ENCODE data around the gene MAGEB5. TPM values are rescaled to one million over a fixed set of nuclear protein-coding genes. Genes with fewer than 3 reads are reported as not detected.
"Not testable (repeated sequence)": the region's sequence is repeated elsewhere in the genome, so short reads cannot be mapped to it uniquely, and the experiment has no call there.

Gene MAGEB5
- total and polyA plus RNA-seq, 2 donors (not counting 3 experiments of a cell fraction or from before 2014, with no cell fraction given) = not detected

GRCh38 chrX:26203561-26203960 is 12.4 kb upstream of the MAGEB5 start:
- no peaks in the 10 kb centered on the region for H3K9me1 ChIP-seq (replicated peaks; ENCODE audit: control insufficient read depth, extremely low read depth, insufficient read depth, low read length)
- FAIRE-seq (peak; percentile 78), DNase-seq (ENCODE audit: low read depth, low spot score) (peak; percentile 53)
- H3K27ac ChIP-seq (ENCODE audit: insufficient read depth, low read depth, low read length) = no peak overlapping the region
- H3K4me3 ChIP-seq (replicated peaks in 1 of 3; ENCODE audit: insufficient read depth in 1 of 3, low read depth in 1 of 3, low read length in 3 of 3) = no peak overlapping the region
- H3K9ac ChIP-seq (replicated peaks; ENCODE audit: extremely low read depth, insufficient read depth, low read length) = no peak overlapping the region
- peaks cover 12% of the 10 kb centered on the region for H3K4me1 ChIP-seq (ENCODE audit: control insufficient read depth, extremely low read depth, insufficient read depth, low read length)
- no peaks in the 10 kb centered on the region for H3K36me3 ChIP-seq (ENCODE audit: control insufficient read depth in 2 of 2, extremely low read depth in 1 of 2, insufficient read depth in 2 of 2, low read length in 2 of 2)
- H4K20me1 ChIP-seq (replicated peaks; ENCODE audit: control insufficient read depth, extremely low read depth, insufficient read depth, low read length) = no peaks in the 10 kb centered on the region
- no TSS peak for BruUV-seq (replicated peaks)
- ChIA-PET CTCF (interaction anchor here (1.1 kb wide), 1 partner anchor 346 kb away, joined by 4 read pairs; no protein-coding TSS in a partner anchor), POLR2A (no interaction called here)
- dilution Hi-C loops (cut with MboI; ENCODE audit: extremely low pct_ligation_motif_present, low sequenced_read_pairs) = no loop called here
- H3K79me2 ChIP-seq (ENCODE audit: control insufficient read depth, insufficient read depth, low read length) = no peaks in the 10 kb centered on the region
- H3K9me3 ChIP-seq (replicated peaks; ENCODE audit: control insufficient read depth, insufficient read depth, low read length) = no peaks in the 10 kb centered on the region
- H3K4me2 ChIP-seq (ENCODE audit: insufficient read depth, low read length) = peak overlapping the region; percentile 47
- no peak overlapping the region for H2AFZ ChIP-seq (ENCODE audit: low read depth, low read length)
- H3K27me3 ChIP-seq (ENCODE audit: control insufficient read depth in 2 of 2, insufficient read depth in 2 of 2, low read length in 2 of 2) = no peaks in the 10 kb centered on the region
- TF ChIP-seq MYC (IDR thresholded peaks at IDR 0.05; ENCODE audit: low read depth, low read length) (no peak), JUN (IDR thresholded peaks at IDR 0.05; ENCODE audit: borderline replicate concordance, insufficient read depth, insufficient read length, low read depth) (peak; percentile 10), FOS (IDR thresholded peaks at IDR 0.05; ENCODE audit: borderline replicate concordance, insufficient read depth, low read length) (peak; percentile 29), EZH2 (IDR thresholded peaks at IDR 0.05; ENCODE audit: borderline replicate concordance, low read depth, low read length, severe bottlenecking) (no peak)
- intact Hi-C loops (cut with micrococcal nuclease) = loop anchor here (5.0 kb wide), 1 partner anchor 59 kb away; no protein-coding TSS in a partner anchor

GRCh38 chrX:26204717-26205116 is 11.3 kb upstream of the MAGEB5 start:
- H2AFZ ChIP-seq (ENCODE audit: low read depth, low read length); BruUV-seq (replicated peaks); CTCF ChIA-PET; FAIRE-seq; H3K9me1 ChIP-seq (replicated peaks; ENCODE audit: control insufficient read depth, extremely low read depth, insufficient read depth, low read length); DNase-seq (ENCODE audit: low read depth, low spot score); H3K4me3 ChIP-seq (replicated peaks in 1 of 3; ENCODE audit: insufficient read depth in 1 of 3, low read depth in 1 of 3, low read length in 3 of 3); H3K27me3 ChIP-seq (ENCODE audit: control insufficient read depth in 2 of 2, insufficient read depth in 2 of 2, low read length in 2 of 2); POLR2A ChIA-PET; dilution Hi-C loops (cut with MboI; ENCODE audit: extremely low pct_ligation_motif_present, low sequenced_read_pairs); H3K9me3 ChIP-seq (replicated peaks; ENCODE audit: control insufficient read depth, insufficient read depth, low read length); H3K9ac ChIP-seq (replicated peaks; ENCODE audit: extremely low read depth, insufficient read depth, low read length); H3K79me2 ChIP-seq (ENCODE audit: control insufficient read depth, insufficient read depth, low read length); H3K36me3 ChIP-seq (ENCODE audit: control insufficient read depth in 2 of 2, extremely low read depth in 1 of 2, insufficient read depth in 2 of 2, low read length in 2 of 2); H3K4me2 ChIP-seq (ENCODE audit: insufficient read depth, low read length); H3K27ac ChIP-seq (ENCODE audit: insufficient read depth, low read depth, low read length); H4K20me1 ChIP-seq (replicated peaks; ENCODE audit: control insufficient read depth, extremely low read depth, insufficient read depth, low read length): not testable (repeated sequence)
- intact Hi-C loops (cut with micrococcal nuclease) = loop anchor here (5.0 kb wide), 1 partner anchor 58 kb away; no protein-coding TSS in a partner anchor
- peaks cover 12% of the 10 kb centered on the region for H3K4me1 ChIP-seq (ENCODE audit: control insufficient read depth, extremely low read depth, insufficient read depth, low read length)

Measured in endothelial cell of umbilical vein (primary cell).